ENCODE data around the gene NUTM2F.

- no peak for TF ChIP-seq POLR2A (IDR thresholded peaks at IDR 0.05)
- TF ChIP-seq, protein P1, sequence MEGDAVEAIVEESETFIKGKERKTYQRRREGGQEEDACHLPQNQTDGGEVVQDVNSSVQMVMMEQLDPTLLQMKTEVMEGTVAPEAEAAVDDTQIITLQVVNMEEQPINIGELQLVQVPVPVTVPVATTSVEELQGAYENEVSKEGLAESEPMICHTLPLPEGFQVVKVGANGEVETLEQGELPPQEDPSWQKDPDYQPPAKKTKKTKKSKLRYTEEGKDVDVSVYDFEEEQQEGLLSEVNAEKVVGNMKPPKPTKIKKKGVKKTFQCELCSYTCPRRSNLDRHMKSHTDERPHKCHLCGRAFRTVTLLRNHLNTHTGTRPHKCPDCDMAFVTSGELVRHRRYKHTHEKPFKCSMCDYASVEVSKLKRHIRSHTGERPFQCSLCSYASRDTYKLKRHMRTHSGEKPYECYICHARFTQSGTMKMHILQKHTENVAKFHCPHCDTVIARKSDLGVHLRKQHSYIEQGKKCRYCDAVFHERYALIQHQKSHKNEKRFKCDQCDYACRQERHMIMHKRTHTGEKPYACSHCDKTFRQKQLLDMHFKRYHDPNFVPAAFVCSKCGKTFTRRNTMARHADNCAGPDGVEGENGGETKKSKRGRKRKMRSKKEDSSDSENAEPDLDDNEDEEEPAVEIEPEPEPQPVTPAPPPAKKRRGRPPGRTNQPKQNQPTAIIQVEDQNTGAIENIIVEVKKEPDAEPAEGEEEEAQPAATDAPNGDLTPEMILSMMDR (IDR thresholded peaks at IDR 0.05): no peak
These were observed 47.3 kb downstream of the NUTM2F start for GRCh38 chr9:94281101-94281500.
